Gastroesophageal sphincter (tissue), 3 donors: ENCODE results near the gene GRID1.

Source experiments
- EP300 ChIP-seq: sonication (generic); formaldehyde crosslinking; IDR thresholded peaks from one replicate; pipeline ENCODE4 v1.6.1; 2017; ENCODE audit warnings: antibody characterized with exemption, mild to moderate bottlenecking
- POLR2A ChIP-seq, 2 donors: fragments of 450-650 bp; IDR thresholded peaks; one replicate each; pipeline ENCODE4 v1.6.1; 2017; ENCODE audit warnings: antibody characterized with exemption in 2 of 2, mild to moderate bottlenecking in 2 of 2, moderate library complexity in 1 of 2
- POLR2AphosphoS5 ChIP-seq: sonication (generic); formaldehyde crosslinking; IDR thresholded peaks from one replicate; pipeline ENCODE4 v1.6.1; 2017; ENCODE audit warnings: antibody characterized with exemption
- TF ChIP-seq, protein P1 (sequence below), 4 experiments: fragments of 200-600 bp in 2 of 4; fragments of 450-650 bp in 2 of 4; sonication (generic) in 1 of 4; IDR thresholded peaks; one replicate each; pipeline ENCODE4 v1.5.1; 2017 to 2019; ENCODE audit warnings: antibody characterized with exemption in 4 of 4, mild to moderate bottlenecking in 2 of 4, moderate library complexity in 2 of 4

DNA sequence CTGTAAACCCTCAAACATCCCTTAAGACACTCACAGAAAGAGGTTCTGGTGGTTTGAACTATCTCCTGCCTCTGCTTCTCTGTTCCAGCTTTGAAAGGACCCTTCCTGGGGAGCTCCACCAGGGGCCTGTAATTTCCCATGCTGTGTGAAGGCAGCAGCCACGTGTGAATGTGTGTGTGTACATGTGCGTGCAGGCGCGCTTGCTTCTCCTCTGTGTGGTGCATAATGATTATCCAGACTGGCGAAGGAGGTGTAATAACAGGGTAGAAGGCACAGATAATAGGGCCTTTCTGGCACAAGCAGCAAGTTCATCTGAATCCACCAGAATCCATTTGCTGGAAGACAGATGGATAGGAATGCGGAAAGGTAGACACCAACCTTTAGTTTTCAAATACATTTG, 466.5 kb downstream of the GRID1 start:
- TF ChIP-seq POLR2AphosphoS5 (no peak), POLR2A (IDR thresholded peaks at IDR 0.05) (no peak), EP300 (no peak)
- TF ChIP-seq, protein P1, sequence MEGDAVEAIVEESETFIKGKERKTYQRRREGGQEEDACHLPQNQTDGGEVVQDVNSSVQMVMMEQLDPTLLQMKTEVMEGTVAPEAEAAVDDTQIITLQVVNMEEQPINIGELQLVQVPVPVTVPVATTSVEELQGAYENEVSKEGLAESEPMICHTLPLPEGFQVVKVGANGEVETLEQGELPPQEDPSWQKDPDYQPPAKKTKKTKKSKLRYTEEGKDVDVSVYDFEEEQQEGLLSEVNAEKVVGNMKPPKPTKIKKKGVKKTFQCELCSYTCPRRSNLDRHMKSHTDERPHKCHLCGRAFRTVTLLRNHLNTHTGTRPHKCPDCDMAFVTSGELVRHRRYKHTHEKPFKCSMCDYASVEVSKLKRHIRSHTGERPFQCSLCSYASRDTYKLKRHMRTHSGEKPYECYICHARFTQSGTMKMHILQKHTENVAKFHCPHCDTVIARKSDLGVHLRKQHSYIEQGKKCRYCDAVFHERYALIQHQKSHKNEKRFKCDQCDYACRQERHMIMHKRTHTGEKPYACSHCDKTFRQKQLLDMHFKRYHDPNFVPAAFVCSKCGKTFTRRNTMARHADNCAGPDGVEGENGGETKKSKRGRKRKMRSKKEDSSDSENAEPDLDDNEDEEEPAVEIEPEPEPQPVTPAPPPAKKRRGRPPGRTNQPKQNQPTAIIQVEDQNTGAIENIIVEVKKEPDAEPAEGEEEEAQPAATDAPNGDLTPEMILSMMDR (IDR thresholded peaks at IDR 0.05), result no peak
